GM12874 (cell line): ENCODE measurements around the gene TP53I11.

ENCODE experiments used
- TF ChIP-seq, protein P1 (sequence below): IDR thresholded peaks from 2 replicates; pipeline ENCODE4 v1.5.1; 2011; ENCODE audit warnings: low read depth, mild to moderate bottlenecking, control low read depth, low read length, moderate library complexity; ENCODE audit not compliant: insufficient read depth

Gene TP53I11

DNA sequence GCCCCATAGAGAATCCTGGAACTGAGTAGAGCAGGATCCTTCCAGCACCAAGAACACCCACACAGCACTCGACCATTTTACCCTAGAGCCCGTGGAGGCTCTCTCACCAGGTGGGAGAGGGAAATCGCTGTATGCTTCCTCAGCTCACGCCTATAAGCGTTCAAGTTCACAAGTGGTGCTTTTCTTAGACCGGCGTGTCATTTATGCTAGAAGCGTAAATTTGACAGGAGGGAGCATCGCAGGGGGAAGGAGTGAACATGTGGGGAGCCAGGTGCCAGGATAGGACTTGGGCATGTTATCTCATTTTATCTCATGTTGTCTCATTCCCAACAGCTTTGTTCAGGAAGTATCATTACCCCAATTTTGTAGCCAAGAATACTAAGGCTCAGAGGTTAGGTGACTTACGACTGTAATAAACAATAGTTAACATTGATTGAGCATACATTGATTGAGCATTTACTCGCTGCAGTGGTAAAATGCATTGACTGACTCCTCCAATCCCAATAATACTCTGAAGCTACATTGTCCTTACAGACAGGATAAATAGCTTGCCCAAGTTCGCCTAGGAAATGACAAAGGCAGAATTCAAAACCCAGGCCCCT is 19.1 kb upstream of the TP53I11 start:
- TF ChIP-seq, protein P1, sequence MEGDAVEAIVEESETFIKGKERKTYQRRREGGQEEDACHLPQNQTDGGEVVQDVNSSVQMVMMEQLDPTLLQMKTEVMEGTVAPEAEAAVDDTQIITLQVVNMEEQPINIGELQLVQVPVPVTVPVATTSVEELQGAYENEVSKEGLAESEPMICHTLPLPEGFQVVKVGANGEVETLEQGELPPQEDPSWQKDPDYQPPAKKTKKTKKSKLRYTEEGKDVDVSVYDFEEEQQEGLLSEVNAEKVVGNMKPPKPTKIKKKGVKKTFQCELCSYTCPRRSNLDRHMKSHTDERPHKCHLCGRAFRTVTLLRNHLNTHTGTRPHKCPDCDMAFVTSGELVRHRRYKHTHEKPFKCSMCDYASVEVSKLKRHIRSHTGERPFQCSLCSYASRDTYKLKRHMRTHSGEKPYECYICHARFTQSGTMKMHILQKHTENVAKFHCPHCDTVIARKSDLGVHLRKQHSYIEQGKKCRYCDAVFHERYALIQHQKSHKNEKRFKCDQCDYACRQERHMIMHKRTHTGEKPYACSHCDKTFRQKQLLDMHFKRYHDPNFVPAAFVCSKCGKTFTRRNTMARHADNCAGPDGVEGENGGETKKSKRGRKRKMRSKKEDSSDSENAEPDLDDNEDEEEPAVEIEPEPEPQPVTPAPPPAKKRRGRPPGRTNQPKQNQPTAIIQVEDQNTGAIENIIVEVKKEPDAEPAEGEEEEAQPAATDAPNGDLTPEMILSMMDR = no peak

DNA sequence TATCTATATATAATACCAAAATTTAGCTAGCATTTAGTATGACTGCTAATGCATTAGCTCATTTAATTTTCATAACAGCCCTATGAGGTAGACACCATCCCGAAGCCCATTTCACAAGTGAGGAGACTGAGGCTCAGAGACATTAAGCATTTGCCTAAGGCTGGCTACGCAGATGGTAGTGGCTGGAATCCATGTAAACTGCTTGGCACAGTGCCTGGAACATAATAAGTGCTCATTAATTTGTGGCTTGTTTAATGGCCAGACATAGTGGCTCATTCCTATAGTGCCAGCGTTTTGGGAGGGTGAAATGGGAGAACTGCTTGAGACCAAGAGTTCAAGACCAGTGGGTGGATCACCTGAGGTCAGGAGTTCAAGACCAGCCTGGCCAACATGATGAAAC is 17.8 kb upstream of the TP53I11 start:
- TF ChIP-seq, protein P1 = no peak

DNA sequence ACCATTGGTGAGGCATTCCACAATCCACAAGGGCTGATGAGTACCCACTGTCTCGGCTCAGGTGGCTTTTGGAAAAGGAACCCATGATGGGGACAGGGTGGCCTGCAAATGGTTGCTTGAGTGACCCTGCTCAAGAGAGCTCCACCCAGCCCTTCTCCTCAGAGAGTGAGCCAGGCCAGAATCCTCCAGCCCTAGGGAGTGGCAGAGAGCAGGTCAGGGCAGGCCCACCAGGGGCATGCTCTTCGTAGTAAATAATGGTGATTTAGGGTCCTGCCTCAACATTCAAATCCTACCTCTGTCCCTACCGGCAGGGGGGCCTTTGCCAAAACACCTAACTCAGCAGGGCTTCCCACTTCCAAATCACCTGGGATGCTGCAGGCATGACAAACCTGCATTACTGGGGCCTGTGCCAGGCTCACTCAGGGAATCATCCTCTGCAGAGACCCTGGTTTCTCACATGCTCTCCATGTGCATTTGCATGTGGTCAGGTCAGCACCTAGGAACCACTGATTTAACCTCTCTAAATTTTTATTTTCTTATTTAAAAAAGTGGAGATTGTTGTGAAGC is 17.3 kb upstream of the TP53I11 start:
- TF ChIP-seq, protein P1 = no peak

DNA sequence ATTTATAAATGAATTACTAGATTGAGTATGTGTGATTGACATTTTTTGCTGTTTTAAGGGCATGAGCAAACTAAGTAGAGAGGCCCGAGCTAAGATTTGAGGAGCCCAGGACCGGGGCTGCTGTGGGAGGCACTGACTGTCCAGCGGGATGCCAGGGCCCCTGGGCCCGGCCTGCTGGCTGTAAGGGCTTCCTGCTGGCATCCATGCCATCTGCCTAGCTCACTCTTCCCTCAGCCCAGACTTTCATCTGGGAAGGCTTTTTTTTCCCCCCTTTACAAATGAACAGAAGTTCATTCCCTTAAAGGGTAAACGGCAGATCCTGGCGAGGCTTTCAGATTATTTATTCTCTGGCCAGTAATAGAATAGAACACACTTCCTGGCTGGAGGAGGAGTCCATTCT is 16.0 kb upstream of the TP53I11 start:
- TF ChIP-seq, protein P1 = no peak

DNA sequence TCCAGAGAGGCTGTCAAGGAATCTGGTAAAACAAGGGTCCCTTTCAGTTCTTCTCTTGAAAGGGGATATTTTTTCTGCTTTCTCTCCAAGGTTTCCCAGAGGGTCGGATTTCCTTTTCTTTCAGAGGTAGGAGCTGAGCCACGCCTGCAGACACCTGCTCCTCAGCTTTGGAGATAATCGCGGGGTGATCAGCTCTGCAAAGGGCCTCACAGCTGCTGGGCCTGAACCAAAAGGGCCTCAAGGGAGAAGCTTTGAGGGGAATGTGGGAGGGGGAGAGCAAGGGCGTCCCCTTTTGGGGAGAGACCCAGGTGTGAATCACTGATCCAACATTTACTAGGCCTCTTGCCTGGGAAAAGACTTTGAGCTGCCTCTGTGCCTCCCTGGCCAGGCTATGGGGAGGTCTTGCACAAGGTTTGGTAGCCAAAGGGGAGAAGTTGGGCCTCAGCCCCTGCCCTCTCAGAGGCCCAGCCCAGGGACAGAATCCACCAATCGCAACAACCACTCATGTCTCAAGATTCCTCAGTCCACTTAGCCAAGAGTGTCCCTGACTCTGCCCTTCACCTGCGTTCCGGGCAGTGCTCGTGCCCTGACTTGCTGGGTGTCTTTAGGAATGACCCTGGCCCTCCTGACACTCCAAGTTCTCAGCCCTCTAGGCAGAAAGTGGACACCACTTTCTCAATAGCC is 14.0 kb upstream of the TP53I11 start:
- TF ChIP-seq, protein P1 = no peak

DNA sequence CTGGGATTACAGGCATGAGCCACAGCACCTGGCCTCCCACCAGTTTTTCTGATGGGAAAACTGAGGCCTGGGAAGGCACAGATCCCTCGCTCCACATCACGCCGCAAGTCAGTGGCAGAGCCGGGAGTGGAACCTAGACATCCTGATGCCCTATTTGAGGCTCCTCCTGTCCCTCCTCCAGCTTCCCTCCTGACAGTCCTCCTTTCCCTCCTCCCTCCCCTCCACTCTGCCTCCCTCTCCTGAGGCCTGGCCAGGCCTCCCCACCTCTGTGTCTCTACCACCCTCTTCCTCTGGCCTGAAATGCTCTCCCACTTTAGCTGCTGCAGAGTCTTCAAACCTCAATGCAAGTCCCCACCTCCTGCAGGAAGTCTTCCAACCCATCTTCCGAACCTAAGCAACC is 13.3 kb upstream of the TP53I11 start:
- TF ChIP-seq, protein P1 = no peak

DNA sequence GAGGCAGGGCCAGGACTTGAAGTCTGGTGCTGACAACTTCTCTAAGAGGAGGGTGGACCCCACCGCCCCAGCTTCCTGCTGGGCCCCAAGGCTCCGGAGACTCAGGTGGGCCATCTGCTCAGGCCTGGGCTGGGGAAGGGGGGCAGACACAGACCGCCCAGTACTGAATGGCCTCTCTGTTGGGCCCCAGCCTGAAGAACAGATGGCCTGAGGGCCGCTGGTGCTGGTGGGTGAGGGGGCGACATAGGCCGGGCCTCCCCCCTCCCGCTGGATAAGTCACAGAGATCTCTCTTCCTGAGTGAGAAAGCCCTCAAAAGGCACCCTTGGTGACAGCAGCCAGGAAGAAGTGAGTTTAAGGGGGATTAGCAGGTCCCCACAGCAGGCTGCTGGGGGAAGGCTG is 12.5 kb upstream of the TP53I11 start:
- TF ChIP-seq, protein P1 = no peak
